Measurements from ENCODE around the gene IPO4. TPM values are rescaled to one million over a fixed set of nuclear protein-coding genes. Genes with fewer than 3 reads are reported as not detected.
A peak's percentile ranks its signal among the peaks of the same experiment; 100 is the strongest.

The IPO4 gene
- total and polyA plus RNA-seq, 2 of the 13 experiments (the other 11 are each of a cell fraction or from before 2014, with no cell fraction given), result 39.0 to 179 TPM

DNA sequence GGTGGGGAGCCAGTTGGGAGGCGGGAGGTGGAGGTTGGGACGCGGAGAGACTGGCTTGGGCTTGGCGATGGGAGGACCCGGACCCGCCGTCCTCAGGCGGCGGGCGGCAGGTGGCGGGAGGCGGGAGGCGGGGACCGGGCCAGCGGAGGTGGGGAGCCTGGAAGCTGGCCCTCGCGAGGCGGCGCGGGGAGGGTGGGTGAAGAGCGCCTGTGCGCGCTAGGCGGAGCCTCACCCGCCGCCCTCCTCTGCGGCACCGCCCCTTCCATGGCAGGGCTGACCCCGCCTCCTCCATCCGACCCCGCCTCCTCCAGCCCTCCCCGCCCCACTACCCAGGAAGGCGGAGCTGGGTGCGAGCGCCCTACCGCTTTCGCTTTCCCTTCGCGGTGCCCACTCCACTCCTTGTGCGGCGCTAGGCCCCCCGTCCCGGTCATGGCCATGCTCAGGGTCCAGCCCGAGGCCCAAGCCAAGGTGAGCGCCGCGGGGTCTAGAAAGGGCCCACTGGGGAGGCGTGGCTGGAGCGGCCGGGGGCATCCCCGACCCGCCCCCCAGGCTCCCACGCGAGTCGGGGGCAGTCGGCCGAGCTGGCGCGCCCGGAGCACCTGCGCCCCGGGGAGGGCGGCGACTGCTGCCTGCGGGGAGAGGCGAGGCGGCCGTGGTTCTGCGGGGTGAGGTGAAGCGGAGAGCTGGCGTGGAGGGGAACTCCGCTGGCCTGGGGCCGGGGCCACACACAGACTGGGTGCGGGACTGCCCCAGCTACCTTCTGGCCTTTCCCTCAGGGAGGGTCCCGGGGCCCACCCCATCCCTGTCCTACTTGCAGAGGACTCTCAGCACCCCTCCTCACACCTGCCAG is 52.6 kb downstream of the IPO4 start, which contains the start of gene PSME1 (continued):
- TF ChIP-seq, protein P1, sequence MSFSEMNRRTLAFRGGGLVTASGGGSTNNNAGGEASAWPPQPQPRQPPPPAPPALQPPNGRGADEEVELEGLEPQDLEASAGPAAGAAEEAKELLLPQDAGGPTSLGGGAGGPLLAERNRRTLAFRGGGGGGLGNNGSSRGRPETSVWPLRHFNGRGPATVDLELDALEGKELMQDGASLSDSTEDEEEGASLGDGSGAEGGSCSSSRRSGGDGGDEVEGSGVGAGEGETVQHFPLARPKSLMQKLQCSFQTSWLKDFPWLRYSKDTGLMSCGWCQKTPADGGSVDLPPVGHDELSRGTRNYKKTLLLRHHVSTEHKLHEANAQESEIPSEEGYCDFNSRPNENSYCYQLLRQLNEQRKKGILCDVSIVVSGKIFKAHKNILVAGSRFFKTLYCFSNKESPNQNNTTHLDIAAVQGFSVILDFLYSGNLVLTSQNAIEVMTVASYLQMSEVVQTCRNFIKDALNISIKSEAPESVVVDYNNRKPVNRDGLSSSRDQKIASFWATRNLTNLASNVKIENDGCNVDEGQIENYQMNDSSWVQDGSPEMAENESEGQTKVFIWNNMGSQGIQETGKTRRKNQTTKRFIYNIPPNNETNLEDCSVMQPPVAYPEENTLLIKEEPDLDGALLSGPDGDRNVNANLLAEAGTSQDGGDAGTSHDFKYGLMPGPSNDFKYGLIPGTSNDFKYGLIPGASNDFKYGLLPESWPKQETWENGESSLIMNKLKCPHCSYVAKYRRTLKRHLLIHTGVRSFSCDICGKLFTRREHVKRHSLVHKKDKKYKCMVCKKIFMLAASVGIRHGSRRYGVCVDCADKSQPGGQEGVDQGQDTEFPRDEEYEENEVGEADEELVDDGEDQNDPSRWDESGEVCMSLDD (CRISPR knock-in tag; IDR thresholded peaks at IDR 0.05; ENCODE audit: borderline replicate concordance), result peak; percentile 54; the same call in 1 of the 2 replicates
- TF ChIP-seq CHD2 (IDR thresholded peaks at IDR 0.05; ENCODE audit: low read depth, low read length) (peak; percentile 89), SMARCE1 (IDR thresholded peaks at IDR 0.05; ENCODE audit: borderline replicate concordance) (no peak), ATAD3A (CRISPR knock-in tag; IDR thresholded peaks at IDR 0.05) (0 out of 2 replicates have a peak, but pooled peaks have one; percentile 62), NFYC (CRISPR knock-in tag; IDR thresholded peaks at IDR 0.05) (peak; percentile 54), ZNF530 (CRISPR knock-in tag; IDR thresholded peaks at IDR 0.05; ENCODE audit: low read depth) (no peak), NFYB (CRISPR knock-in tag; IDR thresholded peaks at IDR 0.05) (no peak), SKI (IDR thresholded peaks at IDR 0.05; ENCODE audit: partially characterized antibody) (no peak), FOSL2 (CRISPR knock-in tag; IDR thresholded peaks at IDR 0.05) (no peak), ETV5 (CRISPR knock-in tag; IDR thresholded peaks at IDR 0.05; ENCODE audit: borderline replicate concordance) (peak; percentile 56), FOXJ3 (CRISPR knock-in tag; IDR thresholded peaks at IDR 0.05; ENCODE audit: borderline replicate concordance) (no peak), RXRA (CRISPR knock-in tag; IDR thresholded peaks at IDR 0.05) (peak; percentile 60; the same call in 1 of the 2 replicates), MAFF (IDR thresholded peaks at IDR 0.05; ENCODE audit: low read depth, low read length) (no peak), SYNCRIP (IDR thresholded peaks at IDR 0.05; ENCODE audit: insufficient read depth, low read depth, low read length) (no peak), PAF1 (CRISPR knock-in tag; IDR thresholded peaks at IDR 0.05) (no peak), HMGA1 (CRISPR knock-in tag; conservative IDR thresholded peaks at IDR 0.05) (no peak), RARA (CRISPR knock-in tag; IDR thresholded peaks at IDR 0.05) (peak; percentile 53), POLR2G (IDR thresholded peaks at IDR 0.05; ENCODE audit: low read depth, low read length) (peak; percentile 88), GLI4 (CRISPR knock-in tag; IDR thresholded peaks at IDR 0.05; ENCODE audit: borderline replicate concordance) (peak; percentile 96), THAP11 (CRISPR knock-in tag; IDR thresholded peaks at IDR 0.05) (peak; percentile 86), NR2F6 (IDR thresholded peaks at IDR 0.05) (no peak), NR2F6 (CRISPR knock-in tag; IDR thresholded peaks at IDR 0.05) (peak; percentile 72; the same call in 1 of the 2 replicates), KLF11 (CRISPR knock-in tag; IDR thresholded peaks at IDR 0.05) (peak; percentile 58; the same call in 1 of the 2 replicates), ZNF841 (CRISPR knock-in tag; IDR thresholded peaks at IDR 0.05; ENCODE audit: borderline replicate concordance) (no peak)
- TF ChIP-seq, protein P2, sequence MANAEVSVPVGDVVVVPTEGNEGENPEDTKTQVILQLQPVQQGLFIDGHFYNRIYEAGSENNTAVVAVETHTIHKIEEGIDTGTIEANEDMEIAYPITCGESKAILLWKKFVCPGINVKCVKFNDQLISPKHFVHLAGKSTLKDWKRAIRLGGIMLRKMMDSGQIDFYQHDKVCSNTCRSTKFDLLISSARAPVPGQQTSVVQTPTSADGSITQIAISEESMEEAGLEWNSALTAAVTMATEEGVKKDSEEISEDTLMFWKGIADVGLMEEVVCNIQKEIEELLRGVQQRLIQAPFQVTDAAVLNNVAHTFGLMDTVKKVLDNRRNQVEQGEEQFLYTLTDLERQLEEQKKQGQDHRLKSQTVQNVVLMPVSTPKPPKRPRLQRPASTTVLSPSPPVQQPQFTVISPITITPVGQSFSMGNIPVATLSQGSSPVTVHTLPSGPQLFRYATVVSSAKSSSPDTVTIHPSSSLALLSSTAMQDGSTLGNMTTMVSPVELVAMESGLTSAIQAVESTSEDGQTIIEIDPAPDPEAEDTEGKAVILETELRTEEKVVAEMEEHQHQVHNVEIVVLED (CRISPR knock-in tag; IDR thresholded peaks at IDR 0.05; ENCODE audit: borderline replicate concordance), result no peak; the same call in 1 of the 2 replicates
- TF ChIP-seq, protein P3, sequence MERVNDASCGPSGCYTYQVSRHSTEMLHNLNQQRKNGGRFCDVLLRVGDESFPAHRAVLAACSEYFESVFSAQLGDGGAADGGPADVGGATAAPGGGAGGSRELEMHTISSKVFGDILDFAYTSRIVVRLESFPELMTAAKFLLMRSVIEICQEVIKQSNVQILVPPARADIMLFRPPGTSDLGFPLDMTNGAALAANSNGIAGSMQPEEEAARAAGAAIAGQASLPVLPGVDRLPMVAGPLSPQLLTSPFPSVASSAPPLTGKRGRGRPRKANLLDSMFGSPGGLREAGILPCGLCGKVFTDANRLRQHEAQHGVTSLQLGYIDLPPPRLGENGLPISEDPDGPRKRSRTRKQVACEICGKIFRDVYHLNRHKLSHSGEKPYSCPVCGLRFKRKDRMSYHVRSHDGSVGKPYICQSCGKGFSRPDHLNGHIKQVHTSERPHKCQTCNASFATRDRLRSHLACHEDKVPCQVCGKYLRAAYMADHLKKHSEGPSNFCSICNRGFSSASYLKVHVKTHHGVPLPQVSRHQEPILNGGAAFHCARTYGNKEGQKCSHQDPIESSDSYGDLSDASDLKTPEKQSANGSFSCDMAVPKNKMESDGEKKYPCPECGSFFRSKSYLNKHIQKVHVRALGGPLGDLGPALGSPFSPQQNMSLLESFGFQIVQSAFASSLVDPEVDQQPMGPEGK (CRISPR knock-in tag; IDR thresholded peaks at IDR 0.05), result peak; percentile 98

All from HepG2 (cell line).